A549 (cell line): Measurements from ENCODE around the gene LRRC17.

ENCODE experiments used
- CBX2 ChIP-seq: fragments of 200-600 bp; sonication (generic); IDR thresholded peaks from 2 replicates; pipeline ENCODE4 v1.6.1; 2016; ENCODE audit warnings: low read depth, mild to moderate bottlenecking, borderline replicate concordance
- CBX8 ChIP-seq: fragments of 200-600 bp; sonication (generic); IDR thresholded peaks from 2 replicates; pipeline ENCODE4 v1.6.1; 2016
- CEBPB ChIP-seq, 2 experiments: fragments of >200 bp in 1 of 2; sonication (Bioruptor Twin) in 1 of 2; formaldehyde crosslinking in 1 of 2; IDR thresholded peaks; 2 replicates each; pipeline ENCODE4 v1.6.1; 2012 to 2016
- CHD4 ChIP-seq: fragments of 200-600 bp; sonication (generic); IDR thresholded peaks from 2 replicates; pipeline ENCODE4 v1.6.1; 2016; ENCODE audit warnings: antibody characterized with exemption, mild to moderate bottlenecking, borderline replicate concordance
- CTCF ChIP-seq: fragments of >200 bp; sonication (Bioruptor Twin); formaldehyde crosslinking; IDR thresholded peaks from 3 replicates; pipeline ENCODE4 v1.5.1; 2016
- ELK1 ChIP-seq: fragments of 150-350 bp; IDR thresholded peaks from 2 replicates; pipeline ENCODE4 v1.6.1; 2014; ENCODE audit warnings: low read depth, mild to moderate bottlenecking, low read length
- GATA3 ChIP-seq: IDR thresholded peaks from 2 replicates; pipeline ENCODE4 v1.6.1; 2012; ENCODE audit warnings: borderline replicate concordance
- MAFK ChIP-seq: fragments of 450-650 bp; IDR thresholded peaks from 2 replicates; pipeline ENCODE4 v1.6.1; 2014; ENCODE audit not compliant: partially characterized antibody
- MAX ChIP-seq: IDR thresholded peaks from 2 replicates; pipeline ENCODE4 v1.6.1; 2012
- POLR2A ChIP-seq: IDR thresholded peaks from 2 replicates; pipeline ENCODE4 v1.6.1; 2012; ENCODE audit warnings: mild to moderate bottlenecking, low read length
- RAD21 ChIP-seq, 2 experiments: fragments of >200 bp in 1 of 2; sonication (Bioruptor Twin) in 1 of 2; formaldehyde crosslinking in 1 of 2; IDR thresholded peaks in 1 of 2; conservative IDR thresholded peaks in 1 of 2; 2 replicates in 1 of 2; 3 replicates in 1 of 2; pipeline ENCODE4 v1.6.1; 2012 to 2018; ENCODE audit warnings: inconsistent platforms in 1 of 2
- RFX5 ChIP-seq: fragments of 450-650 bp; IDR thresholded peaks from 2 replicates; pipeline ENCODE4 v1.7.1; 2014; ENCODE audit warnings: antibody characterized with exemption, mild to moderate bottlenecking, moderate library complexity
- TP53 ChIP-seq: fragments of 250-450 bp; sonication (Bioruptor Pico); IDR thresholded peaks from 2 replicates; pipeline ENCODE4 v1.5.0; 2021; ENCODE audit warnings: mild to moderate bottlenecking, moderate library complexity

GRCh38 chr7:102953406-102953805 lies 40.6 kb downstream of the LRRC17 start:
- no peak for TF ChIP-seq GATA3
- no peak for TF ChIP-seq CTCF
- no peak for TF ChIP-seq RAD21 (conservative IDR thresholded peaks at IDR 0.05 in 1 of 2, IDR thresholded peaks at IDR 0.05 in 1 of 2)
- TF ChIP-seq MAX = no peak
- no peak for TF ChIP-seq RFX5
- no peak for TF ChIP-seq CHD4
- no peak for TF ChIP-seq TP53
- TF ChIP-seq CBX2 = no peak
- no peak for TF ChIP-seq POLR2A
- no peak for TF ChIP-seq ELK1
- no peak for TF ChIP-seq MAFK
- TF ChIP-seq CEBPB (IDR thresholded peaks at IDR 0.05) = no peak
- TF ChIP-seq CBX8 = no peak
